Loucy (cell line): Measurements from ENCODE around the gene FRAS1.

Experiments
- H2AFZ ChIP-seq: fragments of 200-600 bp; sonication (generic); 2 replicates; pipeline ENCODE4 v1.6.0; 2016; ENCODE audit warnings: antibody characterized with exemption, mild to moderate bottlenecking, low read length, moderate library complexity
- H3F3A ChIP-seq: fragments of 200-600 bp; 2 replicates; pipeline ENCODE4 v1.6.0; 2016; ENCODE audit warnings: antibody characterized with exemption, low read depth, mild to moderate bottlenecking
- H3K27me3 ChIP-seq: fragments of 200-600 bp; sonication (generic); 2 replicates; pipeline ENCODE4 v1.6.1; 2014; ENCODE audit warnings: low read length, mild to moderate bottlenecking; ENCODE audit not compliant: insufficient read depth, poor library complexity, severe bottlenecking
- H3K36me3 ChIP-seq: fragments of 200-600 bp; sonication (generic); 2 replicates; pipeline ENCODE4 v1.6.1; 2016; ENCODE audit warnings: low read length; ENCODE audit not compliant: insufficient read depth
- H3K4me1 ChIP-seq: fragments of 200-600 bp; sonication (generic); 2 replicates; pipeline ENCODE4 v1.5.1; 2014; ENCODE audit warnings: low read length, mild to moderate bottlenecking; ENCODE audit not compliant: insufficient read depth, poor library complexity, severe bottlenecking
- H3K4me2 ChIP-seq: fragments of 200-600 bp; sonication (generic); 2 replicates; pipeline ENCODE4 v1.6.0; 2014; ENCODE audit warnings: antibody characterized with exemption, low read length, low read depth, mild to moderate bottlenecking; ENCODE audit not compliant: poor library complexity, severe bottlenecking
- H3K4me3 ChIP-seq: fragments of 200-600 bp; sonication (generic); 2 replicates; pipeline ENCODE4 v1.5.1; 2014; ENCODE audit warnings: low read length, mild to moderate bottlenecking, mixed read lengths; ENCODE audit not compliant: poor library complexity, severe bottlenecking
- H3K79me2 ChIP-seq: fragments of 200-600 bp; sonication (generic); 2 replicates; pipeline ENCODE4 v1.6.1; 2014; ENCODE audit warnings: low read length; ENCODE audit not compliant: insufficient read depth
- H3K9ac ChIP-seq: fragments of 200-600 bp; sonication (generic); 2 replicates; pipeline ENCODE4 v1.6.0; 2014; ENCODE audit warnings: mild to moderate bottlenecking, low read depth, low read length, moderate library complexity; ENCODE audit not compliant: poor library complexity, severe bottlenecking
- H3K9me2 ChIP-seq: fragments of 200-600 bp; sonication (generic); replicated peaks from 2 replicates; pipeline ENCODE4 v1.6.1; 2016; ENCODE audit warnings: low read depth, low read length, mixed read lengths
- H3K9me3 ChIP-seq: fragments of 200-600 bp; sonication (generic); 2 replicates; pipeline ENCODE4 v1.6.1; 2014; ENCODE audit warnings: mild to moderate bottlenecking, antibody characterized with exemption, low read length, low read depth; ENCODE audit not compliant: insufficient read depth
- H4K20me1 ChIP-seq: fragments of 200-600 bp; sonication (generic); 2 replicates; pipeline ENCODE4 v1.6.0; 2014; ENCODE audit warnings: antibody characterized with exemption, low read length, mild to moderate bottlenecking; ENCODE audit not compliant: insufficient read depth, poor library complexity, severe bottlenecking
- EZH2phosphoT487 ChIP-seq: fragments of 200-600 bp; IDR thresholded peaks from 2 replicates; pipeline ENCODE4 v1.6.1; 2018; ENCODE audit warnings: antibody characterized with exemption, mild to moderate bottlenecking, moderate library complexity, borderline replicate concordance
- TF ChIP-seq, protein P1 (sequence below): fragments of 200-600 bp; sonication (generic); conservative IDR thresholded peaks from 2 replicates; pipeline ENCODE4 v1.5.1; 2014; ENCODE audit warnings: mild to moderate bottlenecking, antibody characterized with exemption, low read length

Gene FRAS1

DNA sequence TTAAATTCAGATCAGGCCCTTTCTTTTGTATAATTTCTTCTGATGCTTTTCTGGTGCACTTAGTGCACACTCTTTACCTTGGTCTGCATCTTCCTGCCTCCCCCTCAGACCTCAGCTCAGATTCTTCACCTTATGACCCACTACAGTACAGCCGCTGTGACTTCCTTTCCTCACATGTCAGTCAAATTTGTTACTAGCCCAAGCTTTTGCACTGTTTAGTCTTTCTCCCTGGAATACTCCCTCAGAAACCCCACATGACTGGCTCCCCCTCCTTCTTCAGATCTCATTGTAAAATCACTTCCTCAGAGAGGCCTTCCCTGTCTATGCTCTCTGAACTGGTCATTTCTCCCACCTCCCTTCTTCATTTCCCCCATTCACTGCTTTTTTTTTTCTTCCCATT is 132.9 kb downstream of the FRAS1 start:
- H3K9me2 ChIP-seq = no peaks in the 10 kb centered on the region
- H3K4me1 ChIP-seq = no peaks in the 10 kb centered on the region
- no peaks in the 10 kb centered on the region for H3K9me3 ChIP-seq
- H3K4me2 ChIP-seq = no peak overlapping the region
- TF ChIP-seq EZH2phosphoT487 = no peak
- TF ChIP-seq, protein P1, sequence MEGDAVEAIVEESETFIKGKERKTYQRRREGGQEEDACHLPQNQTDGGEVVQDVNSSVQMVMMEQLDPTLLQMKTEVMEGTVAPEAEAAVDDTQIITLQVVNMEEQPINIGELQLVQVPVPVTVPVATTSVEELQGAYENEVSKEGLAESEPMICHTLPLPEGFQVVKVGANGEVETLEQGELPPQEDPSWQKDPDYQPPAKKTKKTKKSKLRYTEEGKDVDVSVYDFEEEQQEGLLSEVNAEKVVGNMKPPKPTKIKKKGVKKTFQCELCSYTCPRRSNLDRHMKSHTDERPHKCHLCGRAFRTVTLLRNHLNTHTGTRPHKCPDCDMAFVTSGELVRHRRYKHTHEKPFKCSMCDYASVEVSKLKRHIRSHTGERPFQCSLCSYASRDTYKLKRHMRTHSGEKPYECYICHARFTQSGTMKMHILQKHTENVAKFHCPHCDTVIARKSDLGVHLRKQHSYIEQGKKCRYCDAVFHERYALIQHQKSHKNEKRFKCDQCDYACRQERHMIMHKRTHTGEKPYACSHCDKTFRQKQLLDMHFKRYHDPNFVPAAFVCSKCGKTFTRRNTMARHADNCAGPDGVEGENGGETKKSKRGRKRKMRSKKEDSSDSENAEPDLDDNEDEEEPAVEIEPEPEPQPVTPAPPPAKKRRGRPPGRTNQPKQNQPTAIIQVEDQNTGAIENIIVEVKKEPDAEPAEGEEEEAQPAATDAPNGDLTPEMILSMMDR = no peak
- H3F3A ChIP-seq = no peaks in the 10 kb centered on the region
- no peaks in the 10 kb centered on the region for H4K20me1 ChIP-seq
- H3K36me3 ChIP-seq = no peaks in the 10 kb centered on the region
- H3K9ac ChIP-seq = no peak overlapping the region
- no peaks in the 10 kb centered on the region for H3K79me2 ChIP-seq
- no peak overlapping the region for H3K4me3 ChIP-seq
- no peak overlapping the region for H2AFZ ChIP-seq
- H3K27me3 ChIP-seq = no peaks in the 10 kb centered on the region

DNA sequence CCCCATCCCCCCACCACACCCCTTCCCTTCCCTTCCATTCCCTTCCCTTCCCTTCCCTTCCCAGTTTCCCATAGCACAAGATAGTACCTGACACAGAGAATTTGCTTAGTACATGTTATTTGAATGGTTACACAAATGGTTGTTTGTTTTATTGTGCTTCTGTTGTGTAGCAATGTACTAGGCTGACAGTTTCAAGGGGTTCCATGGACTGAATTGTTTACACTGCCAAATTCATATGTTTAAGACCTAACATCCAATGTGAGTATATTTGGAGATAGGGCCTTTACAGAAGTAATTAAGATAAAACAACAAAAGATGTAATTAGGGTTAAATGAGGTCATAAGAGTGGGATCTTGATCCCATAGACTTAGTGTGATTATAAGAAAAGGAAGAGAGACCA is 133.5 kb downstream of the FRAS1 start:
- H3K9me3 ChIP-seq = no peaks in the 10 kb centered on the region
- TF ChIP-seq, protein P1 = no peak
- TF ChIP-seq EZH2phosphoT487 = no peak
- H3K9me2 ChIP-seq = no peaks in the 10 kb centered on the region
- H3K4me2 ChIP-seq = no peak overlapping the region
- no peaks in the 10 kb centered on the region for H4K20me1 ChIP-seq
- H3K9ac ChIP-seq = no peak overlapping the region
- H3K4me1 ChIP-seq = no peaks in the 10 kb centered on the region
- no peak overlapping the region for H2AFZ ChIP-seq
- no peaks in the 10 kb centered on the region for H3K27me3 ChIP-seq
- H3F3A ChIP-seq = no peaks in the 10 kb centered on the region
- no peak overlapping the region for H3K4me3 ChIP-seq
- H3K79me2 ChIP-seq = no peaks in the 10 kb centered on the region
- no peaks in the 10 kb centered on the region for H3K36me3 ChIP-seq

DNA sequence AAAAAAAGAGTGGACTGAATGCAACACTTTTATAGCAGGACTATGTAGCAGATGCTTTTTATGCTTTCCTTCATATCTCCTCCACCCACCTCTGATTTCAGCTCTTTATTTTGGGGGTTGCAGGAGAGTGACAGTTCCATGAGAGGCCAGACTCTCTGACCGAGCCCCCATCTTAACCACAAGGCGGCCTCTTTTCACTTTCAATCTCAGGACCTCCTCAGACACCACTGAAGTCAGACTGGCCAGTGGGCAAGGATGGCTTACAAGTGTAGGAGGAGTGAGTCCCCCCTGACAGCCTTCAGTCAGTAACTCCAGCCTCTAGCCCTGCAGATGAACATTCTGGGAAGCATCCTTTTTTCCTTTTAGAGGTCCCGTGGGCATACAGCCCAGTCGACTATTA is 140.8 kb downstream of the FRAS1 start:
- Histone ChIP-seq H3K36me3 (no peaks in the 10 kb centered on the region), H3K9me2 (no peaks in the 10 kb centered on the region), H4K20me1 (no peaks in the 10 kb centered on the region), H3K79me2 (no peaks in the 10 kb centered on the region), H3K9me3 (no peaks in the 10 kb centered on the region), H3K4me2 (no peak overlapping the region), H3K9ac (no peak overlapping the region), H3F3A (no peaks in the 10 kb centered on the region), H3K4me1 (peaks cover 15% of the 10 kb centered on the region), H3K27me3 (no peaks in the 10 kb centered on the region), H3K4me3 (no peak overlapping the region), H2AFZ (no peak overlapping the region)
- no peak for TF ChIP-seq EZH2phosphoT487
- TF ChIP-seq, protein P1 = no peak
